ENCODE results near the gene IRS2.

DNA sequence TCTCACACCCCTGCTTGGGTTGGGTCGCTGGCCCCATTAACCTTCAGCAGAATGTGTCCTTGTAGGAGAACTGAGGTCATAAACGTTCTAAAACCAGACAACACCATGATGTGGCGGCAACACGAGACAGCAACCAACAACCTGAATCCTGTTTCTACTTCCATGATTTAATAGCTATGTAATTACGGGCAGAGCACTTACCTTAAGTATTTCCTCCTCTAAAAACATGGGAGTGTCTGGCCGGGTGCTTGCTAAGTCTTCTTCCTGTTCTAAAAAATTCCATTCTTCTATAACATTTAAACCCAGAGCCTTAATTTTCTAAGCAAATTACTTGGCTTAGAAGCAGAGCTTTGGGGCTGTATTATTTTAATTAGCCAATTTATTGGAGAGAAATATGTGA, 33.5 kb upstream of the IRS2 start:
- TF ChIP-seq, protein P1, sequence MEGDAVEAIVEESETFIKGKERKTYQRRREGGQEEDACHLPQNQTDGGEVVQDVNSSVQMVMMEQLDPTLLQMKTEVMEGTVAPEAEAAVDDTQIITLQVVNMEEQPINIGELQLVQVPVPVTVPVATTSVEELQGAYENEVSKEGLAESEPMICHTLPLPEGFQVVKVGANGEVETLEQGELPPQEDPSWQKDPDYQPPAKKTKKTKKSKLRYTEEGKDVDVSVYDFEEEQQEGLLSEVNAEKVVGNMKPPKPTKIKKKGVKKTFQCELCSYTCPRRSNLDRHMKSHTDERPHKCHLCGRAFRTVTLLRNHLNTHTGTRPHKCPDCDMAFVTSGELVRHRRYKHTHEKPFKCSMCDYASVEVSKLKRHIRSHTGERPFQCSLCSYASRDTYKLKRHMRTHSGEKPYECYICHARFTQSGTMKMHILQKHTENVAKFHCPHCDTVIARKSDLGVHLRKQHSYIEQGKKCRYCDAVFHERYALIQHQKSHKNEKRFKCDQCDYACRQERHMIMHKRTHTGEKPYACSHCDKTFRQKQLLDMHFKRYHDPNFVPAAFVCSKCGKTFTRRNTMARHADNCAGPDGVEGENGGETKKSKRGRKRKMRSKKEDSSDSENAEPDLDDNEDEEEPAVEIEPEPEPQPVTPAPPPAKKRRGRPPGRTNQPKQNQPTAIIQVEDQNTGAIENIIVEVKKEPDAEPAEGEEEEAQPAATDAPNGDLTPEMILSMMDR (IDR thresholded peaks at IDR 0.05) = no peak
- TF ChIP-seq POLR2A (IDR thresholded peaks at IDR 0.05) = no peak

All from testis (tissue), 2 donors.